WTC11 (cell line): Measurements from ENCODE around the gene CYP3A5. TPM values are rescaled to one million over a fixed set of nuclear protein-coding genes. Genes with fewer than 3 reads are reported as not detected.

Experiments used
- AR ChIP-seq: fragments of 250-450 bp; sonication (Bioruptor Pico); IDR thresholded peaks from 2 replicates; pipeline ENCODE4 v1.9.0; 2021; ENCODE audit warnings: mild to moderate bottlenecking
- ARID4B ChIP-seq: sonication (generic); formaldehyde crosslinking; IDR thresholded peaks from 2 replicates; pipeline ENCODE4 v1.8.0; 2023; ENCODE audit warnings: missing genetic modification reagents, mild to moderate bottlenecking, borderline replicate concordance
- CBFB ChIP-seq: sonication (generic); formaldehyde crosslinking; IDR thresholded peaks from 2 replicates; pipeline ENCODE4 v1.8.1; 2022; ENCODE audit warnings: mild to moderate bottlenecking, low read depth, missing genetic modification reagents
- E2F1 ChIP-seq: sonication (generic); formaldehyde crosslinking; IDR thresholded peaks from 2 replicates; pipeline ENCODE4 v1.8.0; 2022; ENCODE audit warnings: mild to moderate bottlenecking, missing genetic modification reagents
- ELF4 ChIP-seq: sonication (generic); formaldehyde crosslinking; IDR thresholded peaks from 2 replicates; pipeline ENCODE4 v1.8.1; 2022; ENCODE audit warnings: low read depth, mild to moderate bottlenecking, moderate library complexity, missing genetic modification reagents
- JAZF1 ChIP-seq: fragments of 250-450 bp; sonication (Bioruptor Pico); IDR thresholded peaks from 2 replicates; pipeline ENCODE4 v1.9.0; 2021; ENCODE audit warnings: moderate library complexity, mild to moderate bottlenecking, inconsistent platforms
- MYBL2 ChIP-seq: sonication (generic); formaldehyde crosslinking; IDR thresholded peaks from 2 replicates; pipeline ENCODE4 v1.8.1; 2023; ENCODE audit warnings: mild to moderate bottlenecking, moderate library complexity, missing genetic modification reagents
- NFATC4 ChIP-seq: fragments of 250-450 bp; sonication (Bioruptor Pico); IDR thresholded peaks from 2 replicates; pipeline ENCODE4 v1.9.0; 2021; ENCODE audit warnings: mild to moderate bottlenecking
- NFYB ChIP-seq: sonication (generic); formaldehyde crosslinking; conservative IDR thresholded peaks from 2 replicates; pipeline ENCODE4 v1.8.0; 2022; ENCODE audit warnings: low read depth, missing genetic modification reagents
- RELA ChIP-seq: sonication (generic); formaldehyde crosslinking; IDR thresholded peaks from 2 replicates; pipeline ENCODE4 v1.8.1; 2022; ENCODE audit warnings: missing genetic modification reagents, mild to moderate bottlenecking, borderline replicate concordance
- SMAD3 ChIP-seq: sonication (generic); formaldehyde crosslinking; IDR thresholded peaks from 2 replicates; pipeline ENCODE4 v1.8.0; 2022; ENCODE audit warnings: missing genetic modification reagents, mild to moderate bottlenecking, borderline replicate concordance
- SMAD4 ChIP-seq: sonication (generic); formaldehyde crosslinking; IDR thresholded peaks from 2 replicates; pipeline ENCODE4 v1.8.0; 2022; ENCODE audit warnings: mild to moderate bottlenecking, missing genetic modification reagents
- STAT6 ChIP-seq: sonication (generic); formaldehyde crosslinking; conservative IDR thresholded peaks from 2 replicates; pipeline ENCODE4 v1.8.1; 2023; ENCODE audit warnings: mild to moderate bottlenecking, low read depth, missing genetic modification reagents, moderate library complexity
- TCF7 ChIP-seq: sonication (generic); formaldehyde crosslinking; IDR thresholded peaks from 2 replicates; pipeline ENCODE4 v1.8.0; 2022; ENCODE audit warnings: mild to moderate bottlenecking, low read depth, missing genetic modification reagents, moderate library complexity
- ZBTB21 ChIP-seq: sonication (generic); formaldehyde crosslinking; IDR thresholded peaks from 2 replicates; pipeline ENCODE4 v1.8.1; 2023; ENCODE audit warnings: mild to moderate bottlenecking, missing genetic modification reagents, borderline replicate concordance
- ZNF219 ChIP-seq: sonication (generic); formaldehyde crosslinking; IDR thresholded peaks from 2 replicates; pipeline ENCODE4 v1.8.0; 2023; ENCODE audit warnings: missing genetic modification reagents, mild to moderate bottlenecking, borderline replicate concordance
- ZNF281 ChIP-seq: sonication (generic); formaldehyde crosslinking; IDR thresholded peaks from 2 replicates; pipeline ENCODE4 v1.8.0; 2023; ENCODE audit warnings: mild to moderate bottlenecking, missing genetic modification reagents
- ZNF425 ChIP-seq: fragments of 250-450 bp; sonication (Bioruptor Pico); conservative IDR thresholded peaks from 2 replicates; pipeline ENCODE4 v1.9.0; 2021; ENCODE audit warnings: mild to moderate bottlenecking
- ZNF512 ChIP-seq: sonication (generic); formaldehyde crosslinking; IDR thresholded peaks from 2 replicates; pipeline ENCODE4 v1.8.1; 2022; ENCODE audit warnings: missing genetic modification reagents, borderline replicate concordance
- total RNA-seq: library from RNA; stranded (reverse); gene quantifications from 3 replicates; pipeline ENCODE4 v1.2.3, GENCODE V29; 2021

CYP3A5 gene
- total RNA-seq, 1 experiment from 2014 or later = 0.39 TPM

- TF ChIP-seq AR (no peak), ARID4B (CRISPR knock-in tag) (peak; percentile 97), JAZF1 (CRISPR knock-in tag) (no peak), ZNF512 (CRISPR knock-in tag) (no peak), NFYB (CRISPR knock-in tag) (no peak), MYBL2 (peak; percentile 87; the same call in 1 of the 2 replicates), STAT6 (CRISPR knock-in tag) (no peak), SMAD4 (CRISPR knock-in tag) (peak; percentile 35; the same call in 1 of the 2 replicates), ZNF425 (CRISPR knock-in tag) (no peak), CBFB (CRISPR knock-in tag) (no peak), TCF7 (CRISPR knock-in tag) (no peak), E2F1 (CRISPR knock-in tag) (no peak), ELF4 (CRISPR knock-in tag) (0 out of 2 replicates have a peak, but pooled peaks have one; percentile 33), NFATC4 (no peak), ZNF281 (peak; percentile 83; the same call in 1 of the 2 replicates), ZBTB21 (CRISPR knock-in tag) (no peak), SMAD3 (CRISPR knock-in tag) (no peak), ZNF219 (peak; percentile 88; the same call in 1 of the 2 replicates), RELA (CRISPR knock-in tag) (peak; percentile 80; the same call in 1 of the 2 replicates)
Observed at GRCh38 chr7:99616359-99617191, 63.2 kb downstream of the CYP3A5 start, which contains the start of gene ZSCAN25 (continued).
